Measurements from ENCODE around the gene LPCAT2.

The LPCAT2 gene

GRCh38 chr16:55503726-55504550 is 4.9 kb upstream of the LPCAT2 start:
- no peak for DNase-seq (ENCODE audit: low read depth in 2 of 2)

DNA sequence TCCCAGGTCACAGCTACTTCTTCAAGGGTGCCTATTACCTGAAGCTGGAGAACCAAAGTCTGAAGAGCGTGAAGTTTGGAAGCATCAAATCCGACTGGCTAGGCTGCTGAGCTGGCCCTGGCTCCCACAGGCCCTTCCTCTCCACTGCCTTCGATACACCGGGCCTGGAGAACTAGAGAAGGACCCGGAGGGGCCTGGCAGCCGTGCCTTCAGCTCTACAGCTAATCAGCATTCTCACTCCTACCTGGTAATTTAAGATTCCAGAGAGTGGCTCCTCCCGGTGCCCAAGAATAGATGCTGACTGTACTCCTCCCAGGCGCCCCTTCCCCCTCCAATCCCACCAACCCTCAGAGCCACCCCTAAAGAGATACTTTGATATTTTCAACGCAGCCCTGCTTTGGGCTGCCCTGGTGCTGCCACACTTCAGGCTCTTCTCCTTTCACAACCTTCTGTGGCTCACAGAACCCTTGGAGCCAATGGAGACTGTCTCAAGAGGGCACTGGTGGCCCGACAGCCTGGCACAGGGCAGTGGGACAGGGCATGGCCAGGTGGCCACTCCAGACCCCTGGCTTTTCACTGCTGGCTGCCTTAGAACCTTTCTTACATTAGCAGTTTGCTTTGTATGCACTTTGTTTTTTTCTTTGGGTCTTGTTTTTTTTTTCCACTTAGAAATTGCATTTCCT is 3.4 kb upstream of the LPCAT2 start:
- DNase-seq (ENCODE audit: low read depth in 2 of 2), result no peak

DNA sequence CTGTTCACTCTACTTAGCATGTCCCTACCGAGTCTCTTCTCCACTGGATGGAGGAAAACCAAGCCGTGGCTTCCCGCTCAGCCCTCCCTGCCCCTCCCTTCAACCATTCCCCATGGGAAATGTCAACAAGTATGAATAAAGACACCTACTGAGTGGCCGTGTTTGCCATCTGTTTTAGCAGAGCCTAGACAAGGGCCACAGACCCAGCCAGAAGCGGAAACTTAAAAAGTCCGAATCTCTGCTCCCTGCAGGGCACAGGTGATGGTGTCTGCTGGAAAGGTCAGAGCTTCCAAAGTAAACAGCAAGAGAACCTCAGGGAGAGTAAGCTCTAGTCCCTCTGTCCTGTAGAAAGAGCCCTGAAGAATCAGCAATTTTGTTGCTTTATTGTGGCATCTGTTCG is 2.8 kb upstream of the LPCAT2 start:
- no peak for DNase-seq (ENCODE audit: low read depth in 2 of 2)

DNA sequence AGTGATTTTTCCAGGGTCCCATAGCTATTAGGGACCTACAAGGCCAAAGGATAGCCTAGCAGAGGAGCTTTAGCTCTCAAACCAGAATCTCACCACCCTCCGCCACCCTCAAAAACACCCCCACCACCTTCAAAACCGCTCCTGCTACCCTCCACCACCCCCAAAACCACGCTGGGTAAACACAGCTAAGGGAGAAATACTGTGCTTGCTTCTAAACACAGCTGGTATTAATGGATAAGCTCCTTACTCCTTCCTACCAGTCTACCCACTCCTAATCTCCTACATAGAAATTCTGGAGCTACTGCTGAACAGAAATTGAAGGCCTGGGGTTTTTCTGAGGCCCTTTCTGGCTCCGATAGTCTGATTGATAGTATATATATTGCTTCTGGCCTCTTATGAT is 2.2 kb upstream of the LPCAT2 start:
- DNase-seq (ENCODE audit: low read depth in 2 of 2), result no peak

GRCh38 chr16:55508271-55508921 is 476 bp upstream of the LPCAT2 start:
- DNase-seq (ENCODE audit: low read depth in 2 of 2), result no peak

DNA sequence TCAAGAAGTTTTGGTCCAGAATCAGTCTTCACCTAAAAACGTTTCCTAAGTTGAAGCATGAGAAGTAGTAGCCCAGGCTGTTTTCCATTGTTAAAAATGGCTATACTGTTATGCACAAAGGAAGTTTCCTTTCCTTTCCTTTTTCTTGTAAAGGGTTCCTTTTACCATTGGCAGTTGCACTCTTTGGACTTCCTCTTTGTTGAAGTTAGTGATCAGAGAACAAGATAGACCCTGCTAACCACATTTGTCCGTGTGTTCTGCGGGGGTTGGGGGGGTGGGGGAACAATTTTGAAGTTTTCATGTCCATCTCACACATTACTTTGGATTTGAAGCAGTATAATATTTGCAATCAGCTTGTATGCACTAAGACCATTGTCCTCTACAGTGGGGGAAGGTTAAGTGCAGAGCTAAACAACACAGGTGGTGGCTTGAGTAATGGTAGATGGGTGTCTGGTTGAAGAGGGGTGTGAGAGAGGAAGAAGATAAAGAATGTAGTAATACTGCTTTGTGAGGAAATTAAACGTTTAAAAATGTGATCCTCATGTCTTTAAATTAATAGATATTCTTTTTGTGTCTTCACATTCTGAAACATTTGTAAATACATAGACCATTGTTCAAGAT is 1.4 kb downstream of the LPCAT2 start:
- no peak for DNase-seq (ENCODE audit: low read depth in 2 of 2)

DNA sequence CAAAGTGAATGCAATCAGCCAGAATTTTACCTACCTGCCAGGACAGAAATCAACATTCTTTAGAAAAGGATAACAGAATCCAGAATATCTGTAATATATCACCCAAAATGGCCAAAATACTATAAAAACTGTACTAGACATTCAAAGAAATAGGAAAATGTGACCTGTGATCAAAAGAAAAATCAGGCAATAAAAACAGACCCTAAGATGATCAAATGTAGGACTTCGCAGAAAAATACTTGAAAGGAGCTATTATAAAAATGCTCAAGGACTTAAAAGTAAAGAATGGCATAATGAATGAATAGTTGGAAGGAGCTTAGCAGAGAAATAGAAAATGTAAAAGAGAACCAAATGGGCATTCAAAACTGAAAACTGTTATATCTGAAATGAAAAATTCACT is 4.1 kb downstream of the LPCAT2 start:
- DNase-seq (ENCODE audit: low read depth in 2 of 2), result no peak

DNA sequence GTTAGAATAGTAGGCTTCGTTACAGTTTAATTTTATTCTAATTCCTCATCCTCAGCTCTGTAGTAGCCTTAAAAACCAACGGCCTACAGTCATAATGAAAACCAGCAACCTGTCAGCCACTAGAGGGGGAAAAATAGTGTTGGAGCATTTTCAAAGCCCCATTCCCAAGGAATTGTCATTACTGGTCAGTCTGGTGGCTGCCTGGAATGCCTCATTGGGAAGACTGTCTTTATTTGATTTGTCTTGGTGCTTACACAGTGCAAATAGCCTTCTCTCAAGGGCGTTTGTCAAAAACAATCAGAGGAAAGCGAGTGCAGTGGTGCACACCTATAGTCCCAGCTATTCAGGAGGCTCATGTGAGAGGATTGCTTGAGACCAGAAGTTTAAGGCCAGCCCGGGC is 4.7 kb downstream of the LPCAT2 start:
- no peak for DNase-seq (ENCODE audit: low read depth in 2 of 2)

DNA sequence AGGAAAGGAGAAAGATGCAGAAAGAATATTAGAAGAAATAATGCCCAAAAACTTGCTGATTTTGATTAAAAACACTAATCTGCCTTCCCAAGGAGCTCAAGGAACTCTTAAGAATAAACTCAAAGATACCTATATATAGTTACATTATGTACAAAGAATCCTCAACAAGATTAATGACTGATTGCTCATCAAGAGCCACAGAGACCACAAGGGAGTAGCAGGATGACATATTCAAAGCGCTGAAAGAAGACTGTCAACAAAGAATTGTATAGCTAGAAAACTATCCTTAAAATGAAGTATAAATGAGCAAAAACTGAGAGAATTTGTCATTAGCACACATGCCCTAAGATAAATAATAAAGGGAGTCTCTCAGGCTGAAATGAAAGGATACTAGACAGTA is 6.2 kb downstream of the LPCAT2 start:
- no peak for DNase-seq (ENCODE audit: low read depth in 2 of 2)

GRCh38 chr16:55521792-55522191 is 12.9 kb downstream of the LPCAT2 start:
- no peak for DNase-seq (ENCODE audit: low read depth in 2 of 2)

DNA sequence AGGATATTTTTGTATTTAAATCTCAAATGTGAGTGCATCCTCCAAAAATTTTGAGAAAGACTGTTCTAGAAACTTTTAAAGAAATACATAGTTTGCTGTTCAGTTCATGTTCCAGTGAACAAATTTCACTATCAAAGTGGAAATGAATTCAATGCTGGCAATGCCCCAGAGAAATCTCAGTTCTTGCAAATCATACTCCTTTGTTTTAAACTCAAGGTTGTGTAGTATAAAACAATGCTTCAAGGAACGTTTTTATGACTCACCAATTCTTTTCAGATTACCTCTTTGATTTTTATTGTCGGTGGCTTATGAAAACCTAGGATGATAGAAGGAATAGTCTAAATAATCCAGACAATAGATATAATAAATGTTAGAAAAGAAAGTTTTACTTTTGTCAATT is 17.6 kb downstream of the LPCAT2 start:
- DNase-seq (ENCODE audit: low read depth in 2 of 2), result no peak

GRCh38 chr16:55527885-55528284 is 19.0 kb downstream of the LPCAT2 start:
- DNase-seq (ENCODE audit: low read depth in 2 of 2), result no peak

GRCh38 chr16:55529018-55529417 is 20.1 kb downstream of the LPCAT2 start:
- DNase-seq (ENCODE audit: low read depth in 2 of 2), result no peak

- DNase-seq (ENCODE audit: low read depth in 2 of 2), result no peak
Measured at GRCh38 chr16:55530316-55530856, 21.5 kb downstream of the LPCAT2 start.

DNA sequence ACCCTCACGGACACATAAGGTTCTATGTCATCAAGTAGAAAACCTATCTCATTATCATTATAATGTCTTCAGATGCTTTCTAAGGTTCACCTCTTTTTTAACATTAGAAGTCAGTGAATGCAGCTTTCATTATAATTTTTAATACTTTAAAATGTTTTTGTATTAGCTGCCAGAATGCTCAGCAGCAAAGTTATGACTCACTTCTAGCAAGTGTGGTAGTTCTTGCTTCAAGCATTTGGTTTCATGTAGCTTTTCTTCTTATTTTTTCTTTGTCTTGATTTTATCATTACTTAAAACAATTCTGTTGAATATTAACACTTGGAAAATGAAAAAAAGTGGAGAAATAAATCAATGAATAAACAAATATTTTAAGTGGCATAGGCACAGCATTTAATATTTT is 23.4 kb downstream of the LPCAT2 start:
- no peak for DNase-seq (ENCODE audit: low read depth in 2 of 2)

DNA sequence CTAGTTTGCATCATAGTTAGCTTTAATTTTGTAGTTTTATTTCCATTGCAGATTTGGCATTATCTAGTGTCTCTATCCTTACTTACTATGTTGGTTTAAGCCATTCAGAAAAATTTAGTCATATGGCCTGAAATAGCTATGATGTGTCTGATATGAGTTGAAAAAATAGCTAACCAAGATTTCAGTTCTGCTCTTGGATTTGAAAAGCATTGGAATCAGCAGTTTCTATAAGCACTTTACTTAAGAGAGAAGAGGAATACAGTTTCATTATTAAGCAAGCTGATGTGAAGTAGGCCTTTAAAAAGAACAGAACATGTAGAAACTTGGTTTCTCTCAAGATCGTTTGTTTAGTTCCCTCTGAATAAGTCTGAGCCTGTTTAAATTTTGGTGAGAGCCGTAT is 25.9 kb downstream of the LPCAT2 start:
- DNase-seq (ENCODE audit: low read depth in 2 of 2), result no peak

GRCh38 chr16:55539049-55539448 is 30.2 kb downstream of the LPCAT2 start:
- no peak for DNase-seq (ENCODE audit: low read depth in 2 of 2)

DNA sequence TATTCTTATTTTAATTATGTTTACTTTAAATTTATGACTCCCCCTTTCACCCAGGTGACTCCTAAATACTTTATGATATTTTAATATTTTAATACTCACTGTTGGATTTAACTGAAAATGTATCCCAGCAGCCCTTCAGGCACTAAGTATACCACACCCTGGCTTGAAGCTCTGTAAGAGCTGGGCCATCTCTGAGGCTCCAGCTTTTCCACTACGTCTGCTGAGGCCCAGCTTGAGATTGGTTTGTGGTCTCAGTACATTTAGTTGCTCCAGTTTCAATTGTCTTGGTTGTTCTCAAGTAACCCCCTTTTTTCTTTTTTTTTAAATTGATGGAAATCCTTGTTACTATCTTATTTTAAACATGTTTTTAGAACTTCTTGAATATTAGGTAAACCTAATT is 30.6 kb downstream of the LPCAT2 start:
- DNase-seq (ENCODE audit: low read depth in 2 of 2), result no peak

GRCh38 chr16:55540221-55540620 is 31.3 kb downstream of the LPCAT2 start:
- no peak for DNase-seq (ENCODE audit: low read depth in 2 of 2)

GRCh38 chr16:55542459-55543082 is 33.7 kb downstream of the LPCAT2 start:
- no peak for DNase-seq (ENCODE audit: low read depth in 2 of 2)

DNA sequence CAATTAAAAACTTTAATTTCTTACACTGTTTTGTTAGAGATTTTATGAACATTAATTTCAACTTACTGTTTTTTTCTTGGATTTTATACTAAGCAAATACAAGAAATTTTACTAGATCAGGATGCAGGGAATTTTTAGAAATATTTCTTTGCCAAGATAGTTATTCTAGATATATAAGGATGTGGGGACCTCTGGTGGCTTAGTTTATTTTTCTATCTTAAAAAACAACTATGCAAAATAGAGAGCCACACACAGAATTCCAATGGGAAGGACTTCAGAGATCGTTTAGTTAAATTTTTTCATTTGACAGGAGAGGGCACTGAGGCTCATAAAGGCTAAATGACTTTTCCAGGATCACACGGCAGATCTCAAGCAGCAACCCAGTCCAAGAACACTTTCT is 34.6 kb downstream of the LPCAT2 start:
- DNase-seq (ENCODE audit: low read depth in 2 of 2), result no peak

- DNase-seq (ENCODE audit: low read depth in 2 of 2), result no peak
Measured at GRCh38 chr16:55552621-55553020, 43.7 kb downstream of the LPCAT2 start.
